Ectodermal cell (in vitro differentiated cells): ENCODE results near the gene ANXA6.

Experiments used
- H3K27ac ChIP-seq: 2 replicates; pipeline ENCODE4 v1.7.0; 2013; ENCODE audit warnings: mild to moderate bottlenecking, low read depth, low read length; ENCODE audit not compliant: insufficient read depth, poor library complexity, severe bottlenecking
- H3K27me3 ChIP-seq: 2 replicates; pipeline ENCODE4 v1.7.0; 2013; ENCODE audit warnings: mild to moderate bottlenecking, low read length; ENCODE audit not compliant: insufficient read depth, control insufficient read depth, poor library complexity, severe bottlenecking
- H3K36me3 ChIP-seq: one replicate; pipeline ENCODE4 v1.7.0; 2013; ENCODE audit warnings: low read length; ENCODE audit not compliant: control insufficient read depth, insufficient read depth
- H3K4me1 ChIP-seq: one replicate; pipeline ENCODE4 v1.7.0; 2013; ENCODE audit warnings: low read length; ENCODE audit not compliant: control insufficient read depth, insufficient read depth
- H3K4me3 ChIP-seq: 2 replicates; pipeline ENCODE4 v1.7.0; 2013; ENCODE audit warnings: low read depth, low read length, control low read depth; ENCODE audit not compliant: insufficient read depth
- H3K9me3 ChIP-seq: 2 replicates; pipeline ENCODE4 v1.7.0; 2013; ENCODE audit warnings: mild to moderate bottlenecking, low read length, moderate library complexity; ENCODE audit not compliant: control insufficient read depth
- WGBS, 2 experiments: methylation state at CpG; one replicate each; pipeline ENCODE4 v1.1.7; 2013; ENCODE audit warnings: missing lambda C conversion rate in 2 of 2; 5-methylcytosine and 5-hydroxymethylcytosine counted together

ANXA6 gene

DNA sequence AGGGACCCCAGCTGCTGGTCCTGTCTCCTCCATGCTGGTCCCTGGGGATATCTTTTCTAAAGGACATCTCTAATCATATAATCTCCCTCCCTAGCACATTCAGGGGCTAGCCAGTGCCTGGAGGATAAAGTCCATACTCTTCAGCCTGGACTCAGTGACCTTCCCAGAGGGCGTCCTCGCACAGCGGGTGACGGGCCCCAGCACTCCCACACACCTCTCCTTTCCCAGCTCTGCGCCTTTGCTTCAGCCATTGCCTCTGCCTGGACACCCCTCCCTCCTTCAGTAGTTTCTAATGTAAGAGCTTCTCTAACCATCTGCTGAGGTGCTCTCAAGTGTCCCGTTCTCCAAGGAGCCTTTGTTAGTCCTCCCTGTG is 61.6 kb downstream of the ANXA6 start:
- Histone ChIP-seq H3K36me3 (no peaks in the 10 kb centered on the region), H3K4me1 (no peaks in the 10 kb centered on the region), H3K27ac (no peak overlapping the region), H3K9me3 (no peaks in the 10 kb centered on the region), H3K27me3 (no peaks in the 10 kb centered on the region), H3K4me3 (no peak overlapping the region)
- WGBS, 2 experiments: 81 to 88% methylated on average over 6 of the region's 6 CpGs

- WGBS, 2 experiments: 70 to 79% methylated on average over 5 of the region's 5 CpGs
- H3K27me3 ChIP-seq: no peaks in the 10 kb centered on the region
- no peaks in the 10 kb centered on the region for H3K9me3 ChIP-seq
- H3K36me3 ChIP-seq: no peaks in the 10 kb centered on the region
- no peak overlapping the region for H3K4me3 ChIP-seq
- no peaks in the 10 kb centered on the region for H3K4me1 ChIP-seq
- no peak overlapping the region for H3K27ac ChIP-seq
Measured at GRCh38 chr5:151095341-151096000, 62.1 kb downstream of the ANXA6 start.

GRCh38 chr5:151094852-151095245 is 62.7 kb downstream of the ANXA6 start:
- no peaks in the 10 kb centered on the region for H3K4me1 ChIP-seq
- no peak overlapping the region for H3K27ac ChIP-seq
- H3K36me3 ChIP-seq: no peaks in the 10 kb centered on the region
- H3K27me3 ChIP-seq: no peaks in the 10 kb centered on the region
- no peaks in the 10 kb centered on the region for H3K9me3 ChIP-seq
- 89% methylated on average over 6 of the region's 8 CpGs for WGBS, 2 experiments
- H3K4me3 ChIP-seq: no peak overlapping the region

DNA sequence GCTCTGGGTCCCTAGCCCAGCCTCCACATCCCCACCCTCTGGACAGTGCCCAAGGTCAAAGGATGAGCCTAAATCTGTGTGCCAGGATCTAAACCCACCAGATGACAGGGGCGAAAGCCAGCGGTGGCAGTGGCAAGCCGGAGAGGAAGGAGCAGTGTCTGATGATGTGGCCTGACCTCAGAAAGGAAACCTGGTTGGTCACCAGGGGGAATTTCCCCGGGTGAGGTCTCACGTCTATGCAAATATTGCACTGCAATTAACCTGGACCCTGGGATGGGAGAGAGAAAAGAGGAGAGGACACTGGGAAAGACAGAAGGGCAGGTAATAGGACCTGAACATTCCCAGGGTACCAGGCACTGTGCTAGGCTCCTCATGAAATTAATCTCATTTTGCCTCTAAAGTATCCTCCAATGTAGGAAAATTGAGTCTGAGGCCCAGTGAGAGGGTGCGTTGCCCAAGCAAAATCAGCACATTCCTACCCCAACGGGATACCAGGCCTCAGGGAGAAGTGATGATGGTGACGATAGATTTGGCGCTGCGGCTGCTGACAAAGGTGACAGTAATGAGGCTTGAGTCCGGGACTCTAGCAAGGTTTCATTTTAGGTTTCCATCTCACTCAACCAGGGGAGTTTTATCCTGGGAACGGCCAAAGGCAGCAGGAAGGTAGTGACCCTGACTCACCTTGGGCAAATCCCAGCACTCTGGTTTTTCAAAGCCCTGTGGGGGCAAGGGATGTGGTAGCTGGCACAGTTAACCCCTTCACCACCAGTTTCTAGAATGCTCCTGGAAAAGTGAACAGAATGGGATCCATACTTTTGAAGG is 63.3 kb downstream of the ANXA6 start:
- 74 to 81% methylated on average over 12 of the region's 12 CpGs for WGBS, 2 experiments
- no peaks in the 10 kb centered on the region for H3K36me3 ChIP-seq
- no peak overlapping the region for H3K4me3 ChIP-seq
- H3K27ac ChIP-seq: no peak overlapping the region
- H3K27me3 ChIP-seq: no peaks in the 10 kb centered on the region
- no peaks in the 10 kb centered on the region for H3K9me3 ChIP-seq
- no peaks in the 10 kb centered on the region for H3K4me1 ChIP-seq

- H3K27me3 ChIP-seq: no peaks in the 10 kb centered on the region
- no peak overlapping the region for H3K27ac ChIP-seq
- 66 to 70% methylated on average over 2 of the region's 2 CpGs for WGBS, 2 experiments
Measured at GRCh38 chr5:151093476-151093889, 64.1 kb downstream of the ANXA6 start.

GRCh38 chr5:151092762-151093161 is 64.8 kb downstream of the ANXA6 start:
- Histone ChIP-seq H3K4me1 (no peaks in the 10 kb centered on the region), H3K27ac (no peak overlapping the region), H3K27me3 (no peaks in the 10 kb centered on the region), H3K9me3 (no peaks in the 10 kb centered on the region), H3K36me3 (no peaks in the 10 kb centered on the region), H3K4me3 (no peak overlapping the region)
- 95 to 100% methylated on average over 2 of the region's 2 CpGs for WGBS, 2 experiments

More at GRCh38 chr5:151093476-151093889, 64.1 kb downstream of the ANXA6 start:
- Histone ChIP-seq H3K9me3 (no peaks in the 10 kb centered on the region), H3K4me3 (no peak overlapping the region), H3K4me1 (no peaks in the 10 kb centered on the region), H3K36me3 (no peaks in the 10 kb centered on the region)

DNA sequence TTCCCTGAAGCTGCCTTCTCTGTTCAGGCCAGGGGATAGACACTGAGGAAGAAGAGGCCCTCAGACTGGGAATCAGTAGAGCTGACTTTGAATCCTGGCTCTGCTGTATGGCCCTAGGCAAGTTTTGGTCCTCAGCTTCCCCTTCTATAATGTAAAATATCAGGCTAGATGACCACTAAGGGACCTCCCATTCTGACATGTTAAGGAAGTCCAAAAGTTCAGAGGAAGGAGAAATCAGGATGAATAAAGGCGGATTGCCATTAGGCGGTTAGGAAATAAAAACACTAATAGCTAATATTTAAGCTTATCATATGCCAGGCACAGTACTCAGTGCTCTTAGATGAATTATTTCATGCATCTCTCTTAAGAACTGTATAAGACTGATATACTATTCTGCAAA is 67.9 kb downstream of the ANXA6 start:
- peaks cover 4% of the 10 kb centered on the region for H3K4me1 ChIP-seq
- no peak overlapping the region for H3K27ac ChIP-seq
- H3K4me3 ChIP-seq: no peak overlapping the region
- WGBS, 2 experiments: 50% methylated on average over 2 of the region's 2 CpGs; no CpG with 5 or more reads in 1 of the 2 experiments
- H3K9me3 ChIP-seq: no peaks in the 10 kb centered on the region
- H3K27me3 ChIP-seq: no peaks in the 10 kb centered on the region
- no peaks in the 10 kb centered on the region for H3K36me3 ChIP-seq

- 90 to 94% methylated on average over 4 of the region's 4 CpGs for WGBS, 2 experiments
- H3K27ac ChIP-seq: no peak overlapping the region
- no peak overlapping the region for H3K4me3 ChIP-seq
- no peaks in the 10 kb centered on the region for H3K27me3 ChIP-seq
- H3K36me3 ChIP-seq: no peaks in the 10 kb centered on the region
- peaks cover 4% of the 10 kb centered on the region for H3K4me1 ChIP-seq
- H3K9me3 ChIP-seq: no peaks in the 10 kb centered on the region
Measured at GRCh38 chr5:151088986-151089385, 68.6 kb downstream of the ANXA6 start.

GRCh38 chr5:151087486-151087885 is 70.1 kb downstream of the ANXA6 start:
- Histone ChIP-seq H3K4me3 (no peak overlapping the region), H3K4me1 (peaks cover 4% of the 10 kb centered on the region), H3K36me3 (no peaks in the 10 kb centered on the region), H3K27me3 (no peaks in the 10 kb centered on the region), H3K27ac (no peak overlapping the region), H3K9me3 (no peaks in the 10 kb centered on the region)
- WGBS, 2 experiments: 91 to 94% methylated on average over 7 of the region's 7 CpGs

DNA sequence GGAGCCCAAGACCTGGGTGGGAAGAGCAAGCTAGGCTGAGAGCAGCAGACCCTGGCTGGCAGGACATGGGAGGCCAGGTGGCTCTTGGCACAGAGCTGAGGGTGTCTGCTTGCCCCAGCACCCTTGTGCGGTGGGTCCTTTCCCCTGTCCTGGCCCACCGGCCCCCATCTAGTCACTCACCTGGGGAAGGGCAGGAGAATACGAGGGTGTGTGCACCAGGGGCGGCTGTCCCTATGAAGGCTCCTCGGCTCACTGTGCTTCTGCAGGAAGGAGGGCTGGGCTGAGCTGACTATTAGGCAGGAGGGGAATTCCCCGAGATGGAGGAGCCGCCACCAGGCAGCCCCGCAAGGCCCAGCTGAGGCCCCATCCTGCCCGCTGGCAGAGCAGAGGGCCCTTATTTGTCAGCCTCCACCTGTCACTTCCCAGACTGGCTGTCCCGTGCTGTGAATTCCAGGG is 70.6 kb downstream of the ANXA6 start:
- Histone ChIP-seq H3K4me3 (no peak overlapping the region), H3K27me3 (no peaks in the 10 kb centered on the region), H3K4me1 (peaks cover 4% of the 10 kb centered on the region), H3K27ac (no peak overlapping the region), H3K9me3 (no peaks in the 10 kb centered on the region), H3K36me3 (no peaks in the 10 kb centered on the region)
- WGBS, 2 experiments: 80 to 82% methylated on average over 10 of the region's 10 CpGs
